ENCODE data around the gene VWA7.
"Not testable (repeated sequence)": the region's sequence is repeated elsewhere in the genome, so short reads cannot be mapped to it uniquely, and the experiment has no call there.

Gene VWA7

GRCh38 chr6:31822036-31822821, 45.1 kb upstream of the VWA7 start:
- H3K36me3 ChIP-seq (ENCODE audit: insufficient read depth, low read length), result no peaks in the 10 kb centered on the region
- H3K9me3 ChIP-seq (ENCODE audit: insufficient read depth, low read length, severe bottlenecking), result no peaks in the 10 kb centered on the region
- H3K4me3 ChIP-seq (ENCODE audit: low read depth in 1 of 2, low read length in 2 of 2), result peak overlapping the region; percentile 41 to 93; a peak in 3 of 4 replicates
- H3K9ac ChIP-seq (ENCODE audit: low read depth, low read length), result peak overlapping the region; percentile 75
- no peaks in the 10 kb centered on the region for H3K27me3 ChIP-seq (ENCODE audit: insufficient read depth, low read length, poor library complexity)
- peak overlapping the region; percentile 99 for H2AFZ ChIP-seq (ENCODE audit: low read depth, low read length)
- H4K20me1 ChIP-seq (ENCODE audit: insufficient read depth, low read length), result no peaks in the 10 kb centered on the region
- DNase-seq (peak; percentile 64), ATAC-seq (ENCODE audit: insufficient read depth, low read depth) (peak; percentile 48)
- H3K79me2 ChIP-seq (ENCODE audit: insufficient read depth, low read length), result peaks cover 2% of the 10 kb centered on the region; the same call in 1 of the 2 replicates
- peak overlapping the region; percentile 95 for H3K4me2 ChIP-seq (ENCODE audit: insufficient read depth, low read length)
- no peak for TF ChIP-seq EZH2 (IDR thresholded peaks at IDR 0.05; ENCODE audit: borderline replicate concordance, low read depth, low read length, severe bottlenecking)
- TF ChIP-seq CTCF (IDR thresholded peaks at IDR 0.05; ENCODE audit: borderline replicate concordance, extremely low read depth, low read length, poor library complexity, severe bottlenecking), result no peak
- H3K4me1 ChIP-seq (ENCODE audit: insufficient read depth, low read length), result peaks cover 44% of the 10 kb centered on the region
- peak overlapping the region; percentile 83 for H3K27ac ChIP-seq (ENCODE audit: low read length)

GRCh38 chr6:31821301-31822035, 44.3 kb upstream of the VWA7 start:
- H3K4me3 ChIP-seq (ENCODE audit: low read depth in 1 of 2, low read length in 2 of 2), result peak overlapping the region; percentile 41 to 93
- H3K27me3 ChIP-seq (ENCODE audit: insufficient read depth, low read length, poor library complexity), result no peaks in the 10 kb centered on the region
- H3K9me3 ChIP-seq (ENCODE audit: insufficient read depth, low read length, severe bottlenecking), result no peaks in the 10 kb centered on the region
- H3K4me1 ChIP-seq (ENCODE audit: insufficient read depth, low read length), result peaks cover 37% of the 10 kb centered on the region
- peaks cover 2% of the 10 kb centered on the region; the same call in 1 of the 2 replicates for H3K79me2 ChIP-seq (ENCODE audit: insufficient read depth, low read length)
- H4K20me1 ChIP-seq (ENCODE audit: insufficient read depth, low read length), result no peaks in the 10 kb centered on the region
- ATAC-seq (ENCODE audit: insufficient read depth, low read depth), result peak; percentile 53
- peak overlapping the region; percentile 75 for H3K9ac ChIP-seq (ENCODE audit: low read depth, low read length)
- TF ChIP-seq CTCF (IDR thresholded peaks at IDR 0.05; ENCODE audit: borderline replicate concordance, extremely low read depth, low read length, poor library complexity, severe bottlenecking) (no peak), EZH2 (IDR thresholded peaks at IDR 0.05; ENCODE audit: borderline replicate concordance, low read depth, low read length, severe bottlenecking) (no peak)
- peak overlapping the region; percentile 99 for H2AFZ ChIP-seq (ENCODE audit: low read depth, low read length)
- no peaks in the 10 kb centered on the region for H3K36me3 ChIP-seq (ENCODE audit: insufficient read depth, low read length)
- peak overlapping the region; percentile 95 for H3K4me2 ChIP-seq (ENCODE audit: insufficient read depth, low read length)
- peak overlapping the region; percentile 73 for H3K27ac ChIP-seq (ENCODE audit: low read length)
- DNase-seq, result peak; percentile 50

GRCh38 chr6:31820399-31820798, 43.3 kb upstream of the VWA7 start:
- not testable (repeated sequence) for H3K27me3 ChIP-seq (ENCODE audit: insufficient read depth, low read length, poor library complexity); H3K27ac ChIP-seq (ENCODE audit: low read length); H3K9ac ChIP-seq (ENCODE audit: low read depth, low read length); DNase-seq; H2AFZ ChIP-seq (ENCODE audit: low read depth, low read length); H3K9me3 ChIP-seq (ENCODE audit: insufficient read depth, low read length, severe bottlenecking); H3K79me2 ChIP-seq (ENCODE audit: insufficient read depth, low read length); H4K20me1 ChIP-seq (ENCODE audit: insufficient read depth, low read length); ATAC-seq (ENCODE audit: insufficient read depth, low read depth); H3K36me3 ChIP-seq (ENCODE audit: insufficient read depth, low read length); H3K4me3 ChIP-seq (ENCODE audit: low read depth in 1 of 2, low read length in 2 of 2)
- H3K4me1 ChIP-seq (ENCODE audit: insufficient read depth, low read length), result peaks cover 26% of the 10 kb centered on the region
- H3K4me2 ChIP-seq (ENCODE audit: insufficient read depth, low read length), result peak overlapping the region; percentile 95; the same call in 1 of the 2 replicates

GRCh38 chr6:31819871-31820299, 42.8 kb upstream of the VWA7 start:
- H3K9me3 ChIP-seq (ENCODE audit: insufficient read depth, low read length, severe bottlenecking), result no peaks in the 10 kb centered on the region
- no peak overlapping the region for H3K4me3 ChIP-seq (ENCODE audit: low read depth in 1 of 2, low read length in 2 of 2)
- H3K79me2 ChIP-seq (ENCODE audit: insufficient read depth, low read length), result peaks cover 2% of the 10 kb centered on the region; the same call in 1 of the 2 replicates
- no peak overlapping the region for H3K27ac ChIP-seq (ENCODE audit: low read length)
- DNase-seq, result no peak
- TF ChIP-seq CTCF (IDR thresholded peaks at IDR 0.05; ENCODE audit: borderline replicate concordance, extremely low read depth, low read length, poor library complexity, severe bottlenecking) (no peak), EZH2 (IDR thresholded peaks at IDR 0.05; ENCODE audit: borderline replicate concordance, low read depth, low read length, severe bottlenecking) (no peak)
- H3K27me3 ChIP-seq (ENCODE audit: insufficient read depth, low read length, poor library complexity), result no peaks in the 10 kb centered on the region
- peaks cover 24% of the 10 kb centered on the region for H3K4me1 ChIP-seq (ENCODE audit: insufficient read depth, low read length)
- no peaks in the 10 kb centered on the region for H4K20me1 ChIP-seq (ENCODE audit: insufficient read depth, low read length)
- no peaks in the 10 kb centered on the region for H3K36me3 ChIP-seq (ENCODE audit: insufficient read depth, low read length)
- H3K9ac ChIP-seq (ENCODE audit: low read depth, low read length), result no peak overlapping the region
- no peak overlapping the region for H3K4me2 ChIP-seq (ENCODE audit: insufficient read depth, low read length)
- no peak overlapping the region for H2AFZ ChIP-seq (ENCODE audit: low read depth, low read length)
- no peak for ATAC-seq (ENCODE audit: insufficient read depth, low read depth)

GRCh38 chr6:31817929-31818511, 40.9 kb upstream of the VWA7 start:
- peaks cover 23% of the 10 kb centered on the region for H3K4me1 ChIP-seq (ENCODE audit: insufficient read depth, low read length)
- DNase-seq; ATAC-seq (ENCODE audit: insufficient read depth, low read depth); H3K79me2 ChIP-seq (ENCODE audit: insufficient read depth, low read length); H3K27ac ChIP-seq (ENCODE audit: low read length); H4K20me1 ChIP-seq (ENCODE audit: insufficient read depth, low read length); H3K9ac ChIP-seq (ENCODE audit: low read depth, low read length); H2AFZ ChIP-seq (ENCODE audit: low read depth, low read length); H3K4me2 ChIP-seq (ENCODE audit: insufficient read depth, low read length); H3K36me3 ChIP-seq (ENCODE audit: insufficient read depth, low read length); H3K4me3 ChIP-seq (ENCODE audit: low read depth in 1 of 2, low read length in 2 of 2); H3K9me3 ChIP-seq (ENCODE audit: insufficient read depth, low read length, severe bottlenecking); H3K27me3 ChIP-seq (ENCODE audit: insufficient read depth, low read length, poor library complexity): not testable (repeated sequence)

Measured in DND-41 (cell line).